HTERT RPE-1 (cell line): ENCODE results near the gene DOCK11.

Experiments
- in situ Hi-C: fragments of 300-500 bp; cut with MboI; formaldehyde crosslinking; loops from 4 replicates; pipeline ENCODE4 v1.14.3; 2020; ENCODE audit warnings: low sequenced_read_pairs

DOCK11 gene

DNA sequence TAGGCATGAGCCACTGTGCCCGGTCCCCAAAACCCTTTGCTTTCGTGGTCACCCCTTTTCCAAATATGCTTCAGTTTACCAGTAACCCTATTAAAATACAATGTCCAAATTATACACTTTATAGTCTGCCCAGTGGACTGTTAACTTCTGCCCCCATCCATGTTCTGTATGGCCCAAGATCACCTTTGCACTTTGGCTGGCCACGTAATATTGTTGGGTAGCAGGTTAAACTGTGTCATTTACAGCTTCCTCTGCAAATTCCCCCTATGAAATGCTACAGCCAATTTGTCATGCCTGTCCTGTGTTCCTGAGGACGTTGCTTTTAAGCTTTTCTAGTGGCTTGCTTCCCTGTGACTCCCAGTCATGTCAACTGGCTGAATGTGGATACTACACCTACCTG lies 130.7 kb downstream of the DOCK11 start:
- in situ Hi-C loops = no loop called here

DNA sequence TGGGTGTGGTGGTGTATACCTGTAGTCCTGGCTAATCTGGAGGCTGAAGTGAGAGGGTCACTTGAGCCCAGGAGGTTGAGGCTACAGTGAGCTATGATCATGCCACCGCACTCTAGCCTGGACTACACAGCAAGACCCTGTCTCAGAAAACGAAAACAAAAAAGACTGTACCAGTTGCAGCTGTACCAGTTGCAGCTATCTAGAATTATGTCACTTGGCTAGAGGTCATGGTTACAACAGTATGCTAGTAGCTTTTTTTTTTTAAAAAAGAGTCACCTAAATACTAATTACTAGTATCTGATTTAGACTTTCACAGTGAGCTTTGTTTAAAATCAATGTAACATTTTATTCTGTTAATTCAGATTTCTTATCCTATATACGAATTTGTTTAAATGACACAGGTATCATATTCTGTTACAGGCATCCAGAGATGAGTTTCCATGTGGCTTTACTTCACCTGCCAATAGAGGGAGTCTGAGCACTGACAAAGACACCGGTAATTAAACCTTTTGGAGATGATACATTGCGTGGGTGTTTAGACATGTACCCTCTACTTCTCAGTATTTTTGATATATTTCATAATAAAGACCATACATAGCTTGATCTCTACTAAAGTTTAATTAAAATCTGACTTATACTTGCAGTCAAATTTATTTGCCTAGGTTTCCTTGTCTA lies 131.6 kb downstream of the DOCK11 start:
- in situ Hi-C loops = no loop called here

DNA sequence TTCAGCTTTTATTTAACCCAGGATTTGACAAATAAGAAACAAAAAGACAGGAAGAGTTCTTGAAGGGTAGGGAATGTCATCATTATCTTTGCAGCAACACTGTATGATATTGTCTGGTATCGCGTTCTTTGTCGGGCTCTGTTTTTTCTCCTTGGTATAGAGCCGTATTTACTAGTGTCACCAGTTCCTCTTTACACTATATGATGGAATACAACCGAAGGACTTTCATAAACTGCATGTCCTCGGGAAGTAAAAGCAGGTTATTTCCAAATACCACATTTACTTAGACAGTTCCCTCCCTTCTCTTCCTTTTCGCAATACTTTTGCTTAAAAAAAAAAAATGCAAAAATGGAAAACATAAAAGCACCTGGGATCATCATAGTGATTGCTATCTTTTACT lies 135.2 kb downstream of the DOCK11 start:
- in situ Hi-C loops = no loop called here

DNA sequence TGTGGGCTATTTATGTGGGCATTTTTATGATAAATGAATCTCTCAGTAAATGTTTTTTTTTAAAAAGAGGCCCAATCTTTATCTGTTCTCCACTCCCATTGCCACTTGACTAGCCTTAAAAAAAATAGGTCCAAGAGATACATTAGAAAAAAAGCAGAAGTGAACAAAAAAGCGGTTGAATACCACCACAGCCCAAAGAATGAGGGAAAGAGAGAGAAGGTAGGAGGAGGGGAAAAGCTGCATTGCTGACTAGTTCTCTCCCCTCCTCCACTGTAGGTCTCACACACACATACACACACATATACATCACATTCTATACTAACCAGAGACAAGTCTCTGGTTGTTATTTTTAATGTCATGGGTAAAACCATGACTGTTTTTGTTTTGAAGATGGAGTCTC lies 136.0 kb downstream of the DOCK11 start:
- in situ Hi-C loops = no loop called here

DNA sequence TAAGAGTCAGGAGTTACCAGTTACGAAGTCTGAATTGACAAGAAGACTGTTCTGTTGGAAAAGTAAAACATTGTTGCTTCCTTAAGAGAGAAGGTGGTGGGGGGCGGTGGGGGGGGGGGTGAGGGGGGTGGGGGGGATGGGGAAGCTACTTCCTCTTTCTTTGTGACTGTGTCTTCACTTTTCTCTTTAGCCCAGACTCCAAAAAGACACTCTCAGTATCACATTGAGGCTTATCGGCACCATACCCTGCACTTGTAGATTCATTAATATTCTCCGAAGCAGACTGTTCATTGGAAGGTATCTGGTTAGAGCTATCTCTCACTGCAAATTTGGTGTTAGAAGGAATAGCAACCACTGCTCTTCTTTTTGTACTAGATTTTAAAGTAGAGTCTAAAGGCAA lies 137.2 kb downstream of the DOCK11 start:
- in situ Hi-C loops = no loop called here

DNA sequence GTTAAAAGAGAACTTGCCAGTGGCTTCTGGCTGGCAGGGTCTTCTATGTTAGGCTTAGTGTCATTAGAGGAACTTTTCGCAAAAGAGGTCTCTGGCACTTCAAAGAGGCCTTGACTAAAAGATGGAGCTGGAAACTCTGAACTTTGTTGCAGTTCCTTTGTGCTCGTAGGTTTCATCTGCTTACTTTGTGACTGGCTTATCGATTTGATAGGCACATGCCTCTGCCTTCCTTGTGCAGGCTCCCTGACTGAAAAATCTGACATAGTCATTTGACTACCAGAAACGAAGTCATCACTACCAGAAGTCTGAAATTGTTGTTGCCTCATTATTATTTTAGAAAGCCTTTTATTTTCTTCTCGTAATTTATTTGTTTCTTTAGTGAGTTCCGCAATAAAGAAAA lies 137.9 kb downstream of the DOCK11 start:
- in situ Hi-C loops = no loop called here

DNA sequence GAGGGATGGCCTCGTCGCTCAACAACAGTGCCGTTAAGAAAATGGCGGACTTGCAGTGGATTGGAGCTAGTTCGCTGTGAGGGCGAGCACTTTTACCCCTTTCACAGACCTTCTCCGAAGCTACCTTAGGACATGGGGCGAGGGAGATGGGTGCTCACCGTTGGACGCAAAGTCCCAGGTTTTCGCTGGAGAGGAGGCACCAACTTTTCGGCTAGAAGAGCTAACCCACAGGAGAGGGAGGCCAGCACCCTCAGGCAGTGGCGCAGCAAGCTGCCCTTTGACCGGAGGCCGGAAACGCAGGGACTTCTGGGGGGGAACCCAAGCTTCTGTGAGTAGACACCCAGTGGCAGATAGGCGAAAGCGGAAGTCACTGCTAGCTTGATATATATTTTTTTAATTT lies 138.7 kb downstream of the DOCK11 start:
- in situ Hi-C loops = no loop called here

DNA sequence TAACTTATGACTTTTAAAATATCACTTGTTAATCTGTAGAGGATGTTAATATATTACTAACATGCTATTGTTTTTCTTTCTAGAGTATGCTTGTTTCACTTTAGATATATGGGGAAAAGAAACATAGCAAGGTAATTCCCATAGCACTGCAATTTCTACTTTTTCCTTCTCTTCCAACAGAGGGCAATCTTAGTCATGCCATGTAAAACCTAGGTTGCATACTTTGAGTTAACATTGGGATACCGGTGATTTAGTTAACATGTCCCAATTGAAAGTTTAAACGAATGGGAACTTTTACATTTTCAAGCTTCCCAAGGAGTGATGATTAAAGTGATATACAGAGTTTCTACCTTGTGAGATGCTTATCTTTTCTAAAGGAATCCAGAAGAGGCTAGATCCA lies 142.4 kb downstream of the DOCK11 start:
- in situ Hi-C loops = no loop called here

DNA sequence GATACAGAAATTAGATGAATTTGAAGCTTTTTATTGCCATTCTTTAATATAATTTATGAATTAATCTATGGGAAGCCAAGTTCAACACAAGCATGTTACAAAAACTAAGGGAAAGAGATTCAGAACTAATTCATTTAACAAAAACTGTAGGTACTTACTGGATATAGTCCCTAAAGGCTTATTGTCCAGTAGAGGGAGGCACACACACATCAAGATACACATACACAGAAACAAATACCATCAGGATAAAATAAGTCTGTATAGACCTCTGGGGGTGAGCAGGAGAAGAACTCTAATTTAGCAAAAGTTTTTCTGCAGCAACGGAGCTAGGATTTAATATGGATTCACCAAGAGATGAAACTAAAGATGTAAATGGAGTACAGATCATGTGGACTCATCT lies 148.8 kb downstream of the DOCK11 start:
- in situ Hi-C loops = no loop called here

DNA sequence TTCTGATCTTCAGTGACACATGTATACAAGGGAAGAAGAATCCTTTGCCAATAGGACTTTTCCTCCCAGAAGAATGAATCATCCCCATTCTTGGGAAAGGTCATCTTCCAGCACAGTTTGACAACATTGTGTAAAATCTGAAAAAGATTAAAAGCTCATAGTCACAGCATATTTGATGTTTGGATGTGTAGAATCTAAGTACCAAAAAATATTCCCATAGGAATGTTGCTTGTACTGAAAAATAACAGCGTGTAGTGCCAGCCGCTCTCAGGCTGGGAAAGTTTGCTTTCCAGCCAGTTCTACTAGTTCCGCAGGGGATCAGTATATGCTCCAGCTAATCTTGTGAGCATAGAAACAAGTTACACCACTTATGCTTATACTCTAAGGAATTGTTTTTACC lies 157.1 kb downstream of the DOCK11 start:
- in situ Hi-C loops = no loop called here

DNA sequence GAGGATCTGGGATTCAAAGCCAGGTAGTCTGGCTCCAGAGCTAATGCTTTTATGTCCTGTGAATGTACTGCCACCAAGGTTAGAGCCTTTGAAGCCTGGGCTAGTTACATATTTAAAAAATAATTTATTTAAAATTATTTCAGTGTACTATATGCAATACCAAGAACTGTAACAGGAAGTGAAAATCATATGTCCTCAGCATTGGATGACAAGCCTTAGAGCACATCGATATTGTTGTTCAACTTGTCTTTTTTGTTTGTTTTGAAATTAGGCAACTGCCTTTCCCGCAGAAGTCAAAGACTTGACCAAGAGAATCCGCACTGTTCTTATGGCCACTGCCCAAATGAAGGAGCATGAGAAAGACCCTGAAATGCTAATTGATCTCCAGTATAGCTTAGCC lies 158.7 kb downstream of the DOCK11 start:
- in situ Hi-C loops = no loop called here

DNA sequence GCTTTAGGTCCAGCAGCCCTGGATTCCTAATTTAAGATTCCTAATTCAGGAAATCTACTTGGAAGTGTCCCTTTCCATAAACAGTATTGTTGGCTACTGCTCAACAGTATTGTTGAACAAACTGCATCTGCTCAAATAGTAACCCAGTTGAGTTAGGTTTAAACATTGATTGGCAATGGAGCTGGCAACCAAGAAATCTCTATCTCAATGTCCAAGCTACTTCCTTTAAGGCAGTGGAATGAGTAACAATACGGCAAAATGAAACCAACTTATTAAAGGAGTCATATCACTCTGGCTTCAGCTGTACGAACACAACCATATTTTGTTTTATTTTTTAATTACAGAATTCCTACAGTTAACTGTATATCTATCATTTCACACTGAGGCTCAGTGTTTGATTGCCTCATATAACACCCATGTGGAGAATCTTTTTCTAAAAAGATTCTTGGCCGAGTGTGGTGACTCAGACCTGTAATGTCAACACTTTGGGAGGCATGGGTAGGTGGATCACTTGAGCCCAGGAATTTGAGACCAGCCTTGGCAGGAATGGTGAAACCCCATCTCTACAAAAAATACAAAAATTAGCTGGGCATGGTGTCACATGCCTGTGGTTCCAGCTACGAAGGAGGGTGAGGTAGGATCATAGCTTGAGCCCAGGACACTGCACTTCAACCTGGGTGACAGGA lies 160.1 kb downstream of the DOCK11 start:
- in situ Hi-C loops = no loop called here

DNA sequence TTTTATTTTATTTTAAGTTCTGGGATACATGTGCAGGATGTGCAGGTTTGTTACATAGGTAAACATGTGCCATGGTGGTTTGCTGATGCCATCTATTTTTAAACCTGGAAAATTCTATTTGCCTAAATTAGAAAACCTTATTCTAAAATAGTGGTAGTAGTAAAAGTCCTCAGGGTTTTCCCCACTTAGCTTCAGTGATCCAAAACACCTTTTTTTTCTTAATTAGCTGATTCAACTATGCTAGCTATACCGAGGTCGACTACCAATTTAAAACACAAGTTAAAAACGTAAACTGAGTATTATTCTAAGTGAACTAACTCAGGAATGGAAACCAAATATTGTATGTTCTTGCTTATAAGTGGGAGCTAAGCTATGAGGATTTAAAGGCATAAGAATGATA lies 161.8 kb downstream of the DOCK11 start:
- in situ Hi-C loops = no loop called here

DNA sequence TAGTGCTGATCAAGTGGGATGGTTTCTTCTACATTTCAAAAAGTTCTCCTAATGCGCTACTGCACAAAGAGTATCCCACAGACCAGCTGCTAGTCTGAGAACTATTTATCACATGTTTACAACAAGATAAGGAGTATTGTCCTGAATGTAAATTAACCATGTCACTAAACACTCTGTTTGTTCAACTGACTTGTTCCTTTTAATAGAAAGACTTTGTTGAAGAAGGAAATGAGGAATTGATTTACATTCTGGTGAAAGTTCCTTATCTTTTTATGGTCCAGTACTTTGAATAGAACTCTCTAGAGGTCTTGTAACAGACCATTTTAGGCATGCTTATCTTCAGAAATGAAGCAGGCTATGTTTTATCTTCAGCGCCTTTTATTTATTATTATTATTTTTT lies 164.5 kb downstream of the DOCK11 start:
- in situ Hi-C loops = no loop called here

DNA sequence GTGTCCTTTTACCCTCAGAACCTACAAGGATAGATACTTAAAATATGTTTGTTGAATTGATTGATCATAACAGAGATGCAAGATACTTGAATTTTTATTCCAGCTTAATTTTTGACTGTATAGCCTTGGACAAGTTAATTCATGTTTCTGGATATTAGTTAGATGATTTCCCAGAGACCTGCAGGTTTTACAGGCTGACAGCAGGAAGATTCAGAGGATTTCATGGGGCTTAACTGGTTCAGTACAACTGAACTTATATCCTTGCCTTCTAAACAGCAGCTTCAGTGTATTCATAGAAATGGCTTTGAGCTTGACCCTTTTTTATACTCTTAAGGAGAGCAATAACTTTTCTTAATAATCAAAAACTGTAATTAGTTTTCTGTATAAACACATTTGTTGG lies 169.6 kb downstream of the DOCK11 start:
- in situ Hi-C loops = no loop called here

DNA sequence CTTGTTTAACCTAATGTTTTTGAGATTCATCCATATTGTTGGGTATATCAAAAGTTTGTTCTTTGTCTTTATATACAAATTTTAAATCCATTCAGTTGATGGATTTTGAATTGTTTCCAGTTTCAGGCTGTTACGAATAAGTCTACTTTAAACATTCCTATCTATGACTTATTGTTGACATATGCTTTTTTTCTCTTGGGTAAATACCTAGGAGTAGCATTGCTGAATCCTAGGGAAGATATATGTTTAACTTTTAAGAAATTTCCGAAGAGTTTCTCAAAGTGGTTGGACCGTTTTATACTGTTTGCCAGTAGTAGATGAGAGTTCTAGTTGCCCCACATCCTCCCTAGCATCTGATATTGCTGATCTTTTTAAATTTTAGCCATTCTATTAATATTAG lies 170.9 kb downstream of the DOCK11 start:
- in situ Hi-C loops = no loop called here

DNA sequence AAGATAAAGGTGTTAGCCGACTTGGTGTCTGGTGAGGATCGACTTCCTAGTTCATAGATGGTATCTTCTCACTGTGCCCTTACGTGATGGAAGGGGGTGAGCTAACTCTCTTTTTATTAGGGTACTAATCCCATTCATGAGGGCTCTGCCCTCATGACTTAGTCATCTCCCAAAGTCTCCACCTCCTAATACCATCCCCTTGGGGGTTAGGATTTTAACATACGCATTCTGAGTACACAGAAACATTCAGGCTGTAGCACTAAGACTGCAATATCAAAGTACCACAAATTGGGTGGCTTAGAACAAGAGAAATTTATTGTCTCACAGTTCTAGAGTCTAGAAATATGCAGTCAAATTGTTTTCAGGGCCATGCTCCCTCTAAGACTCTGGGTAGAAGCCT lies 173.8 kb downstream of the DOCK11 start:
- in situ Hi-C loops = no loop called here

DNA sequence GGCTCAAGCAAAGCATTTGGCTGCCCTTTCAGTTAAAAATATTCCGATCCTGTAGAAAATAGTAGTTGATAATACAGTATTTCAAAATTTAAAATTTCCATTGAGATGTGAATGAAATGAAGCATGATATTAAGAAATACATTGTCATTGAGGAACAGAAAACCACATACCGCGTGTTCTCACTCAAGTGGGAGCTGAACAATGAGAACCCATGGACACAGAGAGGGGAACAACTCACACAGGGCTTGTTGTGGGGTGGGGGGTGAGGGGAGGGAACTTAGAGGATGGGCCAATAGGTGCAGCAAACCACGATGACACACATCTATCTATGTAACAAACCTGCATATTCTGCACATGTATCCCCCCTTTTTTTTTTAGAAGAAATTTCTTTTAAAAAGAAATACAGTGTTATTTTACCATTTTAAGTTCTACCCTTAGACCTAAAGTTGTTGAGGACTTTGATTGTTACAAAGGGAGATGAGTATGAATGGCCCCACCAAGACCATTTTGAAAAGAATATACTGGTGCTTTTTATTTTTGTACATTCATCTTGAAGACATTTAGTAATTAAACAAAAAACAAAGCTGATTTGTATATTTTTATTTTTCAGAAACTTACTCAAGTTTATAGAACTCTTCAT lies 179.8 kb downstream of the DOCK11 start:
- in situ Hi-C loops = no loop called here

DNA sequence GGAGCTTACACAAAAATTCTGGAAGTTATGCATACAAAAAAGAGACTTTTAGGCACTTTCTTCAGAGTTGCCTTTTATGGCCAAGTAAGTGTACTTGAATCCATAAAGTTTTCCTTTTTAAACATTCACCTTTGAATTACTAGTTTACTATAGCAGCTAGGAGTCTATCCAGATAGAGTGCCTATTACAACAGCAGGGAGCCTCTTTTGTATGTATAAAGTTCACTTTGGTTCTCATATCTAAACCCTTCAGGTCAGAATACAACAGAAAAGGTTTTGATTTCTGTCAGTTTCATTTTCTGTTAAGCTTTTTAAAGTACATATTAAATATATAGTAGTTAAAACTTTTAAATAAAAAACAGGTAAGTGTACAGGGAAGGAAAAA lies 180.3 kb downstream of the DOCK11 start:
- in situ Hi-C loops = no loop called here

DNA sequence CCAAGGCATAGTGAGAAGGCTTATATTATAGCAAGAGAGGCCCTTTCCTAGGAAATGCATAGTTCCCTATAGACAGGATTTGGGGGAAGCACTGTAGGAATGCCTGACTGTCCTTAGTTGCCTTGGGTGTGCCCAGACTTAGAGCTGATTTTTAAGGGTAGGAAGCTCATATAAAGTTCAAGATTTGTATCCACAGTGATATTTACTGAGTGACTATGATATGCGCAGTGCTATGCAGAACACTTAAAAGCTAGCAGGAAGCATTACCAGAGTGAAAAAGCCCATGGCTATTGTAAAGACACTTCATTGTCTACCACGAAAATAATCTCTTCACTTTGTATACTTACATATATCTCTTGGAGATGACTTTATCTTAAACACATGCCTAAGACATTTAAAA lies 181.7 kb downstream of the DOCK11 start:
- in situ Hi-C loops = no loop called here

DNA sequence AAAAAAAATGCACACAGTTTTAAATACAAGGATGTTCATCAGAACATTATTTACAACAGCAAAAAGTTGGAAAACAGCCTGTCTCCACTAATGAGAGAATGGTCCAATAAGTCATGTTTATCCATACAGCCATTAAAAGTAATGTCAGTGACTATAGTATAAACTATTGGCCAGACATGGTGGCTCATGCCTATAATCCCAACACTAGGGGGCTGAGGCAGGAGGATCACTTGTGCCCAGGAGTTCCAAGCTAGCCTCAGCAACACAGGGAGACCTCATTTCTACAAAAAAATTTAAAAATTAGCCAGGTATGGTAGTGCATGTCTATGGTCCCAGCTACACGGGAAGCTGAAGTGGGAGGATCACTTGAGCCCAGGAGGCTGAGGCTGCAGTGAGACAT lies 183.7 kb downstream of the DOCK11 start:
- in situ Hi-C loops = no loop called here

DNA sequence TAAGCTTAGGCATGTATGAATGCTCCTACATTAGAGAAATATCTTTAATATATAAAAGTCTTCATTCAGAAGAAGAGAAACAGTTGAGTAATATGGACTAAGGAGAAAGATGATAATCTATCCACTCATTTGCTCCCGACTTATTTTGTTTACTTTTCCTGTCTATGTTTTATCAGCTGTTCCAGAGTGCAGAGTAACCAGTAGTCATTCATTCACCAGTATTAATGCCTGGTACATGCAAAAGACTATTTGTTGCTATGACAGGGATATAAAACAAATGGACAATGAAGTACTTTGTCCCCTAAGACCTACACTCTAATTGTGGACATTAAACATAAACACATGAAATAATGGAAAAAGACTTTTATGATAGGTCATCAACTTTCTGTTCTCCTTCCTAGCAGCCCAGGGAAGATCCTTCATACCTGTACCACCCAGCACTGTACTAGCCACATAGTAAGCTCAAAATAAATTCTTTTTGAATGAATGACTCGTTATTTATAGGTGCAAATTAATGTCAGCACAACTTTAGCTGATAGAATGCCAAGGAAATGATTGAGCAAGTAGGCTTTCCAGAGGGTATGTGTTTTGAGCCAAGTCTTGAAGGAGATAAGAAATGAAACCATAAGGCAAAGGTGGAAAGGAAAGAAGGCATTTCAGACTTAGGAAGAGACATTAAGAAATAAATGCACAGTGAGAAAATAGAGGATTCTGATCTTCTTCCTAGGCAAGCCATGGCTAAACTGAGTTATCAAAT lies 186.8 kb downstream of the DOCK11 start:
- in situ Hi-C loops = no loop called here
